Sigmoid colon (tissue), 4 donors: ENCODE measurements around the gene USP32.
"Not testable (repeated sequence)": the region's sequence is repeated elsewhere in the genome, so short reads cannot be mapped to it uniquely, and the experiment has no call there.

Experiments
- CTCF ChIP-seq, 4 experiments: fragments of 450-650 bp in 3 of 4; fragments of 200-600 bp in 1 of 4; IDR thresholded peaks; one replicate each; pipeline ENCODE4 v1.5.1; 2016 to 2019; ENCODE audit warnings: antibody characterized with exemption in 4 of 4, mild to moderate bottlenecking in 3 of 4, moderate library complexity in 2 of 4
- POLR2A ChIP-seq, 2 donors: fragments of 450-650 bp; IDR thresholded peaks; one replicate each; pipeline ENCODE4 v1.6.1; 2016; ENCODE audit warnings: antibody characterized with exemption in 2 of 2, mild to moderate bottlenecking in 2 of 2, moderate library complexity in 2 of 2
- POLR2AphosphoS5 ChIP-seq, 4 donors: sonication (generic); formaldehyde crosslinking; IDR thresholded peaks; one replicate each; pipeline ENCODE4 v1.6.1; 2017; ENCODE audit warnings: antibody characterized with exemption in 4 of 4

GRCh38 chr17:60419875-60420274, 27.9 kb upstream of the USP32 start:
- TF ChIP-seq CTCF, POLR2A, POLR2AphosphoS5 (IDR thresholded peaks at IDR 0.05): not testable (repeated sequence)
